ENCODE data around the gene ZBTB32. TPM values are rescaled to one million over a fixed set of nuclear protein-coding genes. Genes with fewer than 3 reads are reported as not detected.

The ZBTB32 gene
- total RNA-seq, 2 donors from 2014 or later = 0.32 TPM; not detected in 1

DNA sequence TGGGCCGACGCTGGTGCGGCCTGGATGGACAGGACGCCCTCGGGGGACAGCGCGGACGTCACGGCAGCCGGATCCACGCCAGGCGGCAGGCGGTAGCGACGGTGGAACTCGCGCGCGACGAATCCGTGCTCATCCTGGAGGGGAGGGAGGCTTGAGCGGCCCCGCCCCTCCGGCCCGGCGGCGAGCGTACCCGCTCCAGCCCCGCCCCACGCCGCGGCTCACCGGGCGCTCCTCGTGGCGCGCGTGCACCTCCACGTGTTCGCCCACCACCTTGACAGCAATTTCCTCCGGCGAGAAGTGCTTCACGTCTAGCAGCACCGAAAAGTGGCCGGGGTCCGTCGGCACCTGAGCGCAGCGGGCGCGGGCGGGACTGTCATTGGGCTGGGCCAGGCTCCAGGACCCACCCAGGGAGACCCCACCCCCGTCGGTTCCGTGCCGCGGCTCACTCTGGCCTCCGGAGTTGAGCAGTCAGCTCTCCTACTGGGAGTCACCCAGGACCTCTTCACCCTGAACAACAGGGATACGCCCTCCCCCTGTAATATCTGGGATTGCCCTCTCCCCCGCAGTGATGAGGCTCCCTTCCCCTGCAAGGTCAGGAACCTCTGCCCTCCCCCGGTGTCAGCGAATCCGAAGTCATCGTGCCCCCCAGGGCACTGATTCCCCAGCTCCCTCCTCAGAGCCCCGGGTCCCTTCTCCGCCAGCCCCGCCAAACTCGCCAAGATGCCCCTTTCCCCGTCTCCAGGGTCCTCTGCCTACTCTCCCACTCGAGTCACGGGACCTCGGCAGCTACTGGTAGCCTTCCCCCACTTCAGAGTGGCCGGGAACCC, 51.4 kb downstream of the ZBTB32 start:
- Histone ChIP-seq H3K27ac (peak overlapping the region; percentile 72), H3K27me3 (no peaks in the 10 kb centered on the region), H3K4me1 (no peaks in the 10 kb centered on the region), H3K9ac (ENCODE audit: low read depth in 2 of 2, low read length in 2 of 2) (peak overlapping the region; percentile 53 to 55), H3K9me3 (no peaks in the 10 kb centered on the region), H3K4me3 (peak overlapping the region; percentile 26), H3K36me3 (peaks cover 5% of the 10 kb centered on the region)
- intact Hi-C loops (cut with DNase I) = no loop called here
- peak; percentile 73 for DNase-seq
- TF ChIP-seq, protein P1, sequence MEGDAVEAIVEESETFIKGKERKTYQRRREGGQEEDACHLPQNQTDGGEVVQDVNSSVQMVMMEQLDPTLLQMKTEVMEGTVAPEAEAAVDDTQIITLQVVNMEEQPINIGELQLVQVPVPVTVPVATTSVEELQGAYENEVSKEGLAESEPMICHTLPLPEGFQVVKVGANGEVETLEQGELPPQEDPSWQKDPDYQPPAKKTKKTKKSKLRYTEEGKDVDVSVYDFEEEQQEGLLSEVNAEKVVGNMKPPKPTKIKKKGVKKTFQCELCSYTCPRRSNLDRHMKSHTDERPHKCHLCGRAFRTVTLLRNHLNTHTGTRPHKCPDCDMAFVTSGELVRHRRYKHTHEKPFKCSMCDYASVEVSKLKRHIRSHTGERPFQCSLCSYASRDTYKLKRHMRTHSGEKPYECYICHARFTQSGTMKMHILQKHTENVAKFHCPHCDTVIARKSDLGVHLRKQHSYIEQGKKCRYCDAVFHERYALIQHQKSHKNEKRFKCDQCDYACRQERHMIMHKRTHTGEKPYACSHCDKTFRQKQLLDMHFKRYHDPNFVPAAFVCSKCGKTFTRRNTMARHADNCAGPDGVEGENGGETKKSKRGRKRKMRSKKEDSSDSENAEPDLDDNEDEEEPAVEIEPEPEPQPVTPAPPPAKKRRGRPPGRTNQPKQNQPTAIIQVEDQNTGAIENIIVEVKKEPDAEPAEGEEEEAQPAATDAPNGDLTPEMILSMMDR (IDR thresholded peaks at IDR 0.05) = no peak

DNA sequence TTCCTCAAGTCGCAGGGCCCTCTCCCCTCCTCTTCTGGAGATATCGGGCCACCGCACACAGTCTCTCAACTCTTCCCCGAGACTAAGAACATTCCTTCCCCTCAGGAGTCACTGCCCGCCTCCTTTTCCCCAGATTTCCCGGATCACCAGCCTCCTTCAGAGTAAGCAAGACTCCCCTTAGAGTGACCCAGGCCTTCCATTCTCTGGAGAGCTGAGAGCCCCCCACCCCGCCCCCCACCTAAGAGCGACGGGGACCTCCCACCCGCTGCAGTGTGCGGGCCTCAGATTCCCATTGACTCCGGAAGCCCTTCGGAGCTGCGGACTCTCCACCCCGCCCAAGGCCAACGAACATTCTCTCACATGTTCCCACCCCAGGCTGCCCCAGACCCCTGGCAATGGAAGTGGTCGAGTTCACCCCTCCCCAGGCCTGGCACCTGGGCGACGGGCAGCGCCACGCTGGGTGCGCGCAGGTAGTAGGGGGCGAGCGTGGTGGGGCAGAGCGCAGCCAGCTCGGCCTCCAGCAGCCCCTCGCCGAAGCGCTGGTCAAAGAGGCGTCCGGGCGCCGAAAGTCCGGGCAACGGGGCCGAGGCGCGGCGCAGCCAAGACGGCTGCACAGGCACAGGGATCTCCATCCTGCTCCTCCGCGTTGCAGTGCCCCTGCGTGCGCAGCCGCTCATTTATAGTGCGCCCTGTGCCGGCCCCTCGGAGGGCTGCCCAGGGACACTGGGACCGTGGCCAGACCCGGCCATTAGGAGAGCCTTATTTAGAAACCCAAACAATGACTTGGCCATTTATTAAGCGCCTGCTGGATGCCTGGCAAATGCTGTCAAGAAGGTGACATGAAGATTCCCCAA, 52.2 kb downstream of the ZBTB32 start, which contains the start of gene HSPB6:
HSPB6 (minus strand) TSS at position 653 of the 854 bp plus-strand sequence; CDS start at position 632, 21 bp downstream.
- H3K4me1 ChIP-seq = no peaks in the 10 kb centered on the region

DNA sequence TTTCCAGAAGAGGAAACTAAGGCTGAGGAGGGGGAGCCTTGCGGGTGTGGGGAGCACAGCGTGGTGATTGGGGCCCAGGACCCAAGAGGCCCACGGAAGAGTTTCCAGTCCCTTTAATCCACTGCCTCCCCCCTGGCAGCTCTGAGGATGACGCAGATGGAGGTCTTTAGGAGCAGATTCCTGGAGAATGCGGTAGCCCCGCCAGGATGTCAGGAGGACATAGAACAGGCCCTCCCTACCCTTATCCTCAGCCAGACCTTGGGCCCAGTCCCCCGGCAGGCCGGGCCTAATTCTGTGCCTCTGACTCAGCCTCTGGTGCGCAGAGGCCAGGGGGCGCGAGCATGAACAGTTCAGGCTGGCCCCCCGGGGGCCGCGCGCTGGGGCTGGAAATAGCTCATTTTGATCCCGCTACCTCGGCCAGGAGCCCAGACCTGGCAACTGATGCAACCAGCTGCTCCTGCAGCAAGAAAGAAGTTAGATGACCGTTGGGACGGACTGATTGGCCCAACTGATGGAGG, 52.9 kb downstream of the ZBTB32 start:
- TF ChIP-seq, protein P1 (IDR thresholded peaks at IDR 0.05) = no peak
- Histone ChIP-seq H3K27me3 (no peaks in the 10 kb centered on the region), H3K27ac (peak overlapping the region; percentile 72), H3K36me3 (peaks cover 5% of the 10 kb centered on the region), H3K4me1 (no peaks in the 10 kb centered on the region), H3K9me3 (no peaks in the 10 kb centered on the region), H3K9ac (ENCODE audit: low read depth in 2 of 2, low read length in 2 of 2) (peak overlapping the region; percentile 56 to 73), H3K4me3 (peak overlapping the region; percentile 74)
- intact Hi-C loops (cut with DNase I) = no loop called here
- peak; percentile 70 for DNase-seq

More for the DNA sequence above, 52.2 kb downstream of the ZBTB32 start, which contains the start of gene HSPB6:
- peak within 1 kb of the TSS; percentile 74 for H3K4me3 ChIP-seq
- no peaks in the 10 kb centered on the region for H3K9me3 ChIP-seq
- H3K36me3 ChIP-seq = peaks cover 5% of the 10 kb centered on the region
- DNase-seq = peak; percentile 51
- TF ChIP-seq, protein P1 (IDR thresholded peaks at IDR 0.05) = no peak
- H3K9ac ChIP-seq (ENCODE audit: low read depth in 2 of 2, low read length in 2 of 2) = peak within 1 kb of the TSS; percentile 56 to 73
- no peaks in the 10 kb centered on the region for H3K27me3 ChIP-seq
- intact Hi-C loops (cut with DNase I) = no loop called here
- H3K27ac ChIP-seq = peak within 1 kb of the TSS; percentile 72

DNA sequence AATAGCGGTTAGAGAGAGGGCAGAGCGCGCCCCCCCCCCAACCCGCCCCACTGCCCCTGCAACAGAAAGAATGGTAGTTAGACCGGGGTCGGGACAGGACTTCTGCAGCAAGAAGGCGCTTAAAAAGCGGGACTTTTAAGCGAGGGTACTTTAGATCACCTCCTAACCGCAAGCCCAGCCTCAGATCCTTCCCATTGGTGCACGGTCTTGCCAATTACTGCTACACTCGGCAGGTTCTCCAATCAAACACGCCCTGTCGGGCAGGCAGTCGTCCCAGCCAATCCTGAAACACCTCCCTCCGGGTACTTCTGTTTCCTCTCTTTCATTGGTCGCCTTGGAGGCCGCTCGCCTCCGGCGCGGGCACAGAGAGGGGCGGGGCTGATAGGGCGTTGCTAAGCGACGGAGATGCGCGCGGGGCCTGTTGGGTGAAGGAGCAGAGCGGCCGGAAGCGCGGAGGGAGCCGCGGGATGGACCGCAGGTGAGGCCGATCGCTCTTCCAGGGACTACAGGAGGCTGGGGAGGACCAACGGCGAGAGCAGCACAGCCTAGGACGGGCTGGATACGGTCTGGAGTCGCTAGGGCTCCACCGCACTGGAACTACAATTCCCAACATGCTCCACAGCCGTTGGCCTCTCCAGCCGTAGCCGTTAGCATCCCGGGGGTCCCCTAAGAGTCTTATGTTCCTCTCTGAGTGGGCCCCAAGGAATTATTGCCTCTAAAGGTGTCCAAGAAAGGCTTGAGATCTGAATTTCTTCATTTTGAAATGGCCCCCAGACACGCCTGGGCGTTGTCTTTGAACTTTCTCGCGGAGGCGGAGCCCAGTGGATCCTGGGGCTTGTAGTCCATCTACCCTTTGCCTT, 53.6 kb downstream of the ZBTB32 start, which contains the start of gene PROSER3:
PROSER3 (plus strand) TSS at position 428 of the 860 bp plus-strand sequence; CDS start at position 468, 40 bp downstream.
- intact Hi-C loops (cut with DNase I) = no loop called here
- H3K27ac ChIP-seq = peak within 1 kb of the TSS; percentile 80
- H3K36me3 ChIP-seq = peaks cover 5% of the 10 kb centered on the region
- no peaks in the 10 kb centered on the region for H3K27me3 ChIP-seq
- no peaks in the 10 kb centered on the region for H3K4me1 ChIP-seq
- H3K9me3 ChIP-seq = no peaks in the 10 kb centered on the region
- TF ChIP-seq, protein P1 (IDR thresholded peaks at IDR 0.05) = no peak
- peak within 1 kb of the TSS; percentile 82 to 97 for H3K9ac ChIP-seq (ENCODE audit: low read depth in 2 of 2, low read length in 2 of 2)
- peak; percentile 98 for DNase-seq
- H3K4me3 ChIP-seq = peak within 1 kb of the TSS; percentile 74
